H1 (cell line): ENCODE measurements around the gene PTN. TPM values are rescaled to one million over a fixed set of nuclear protein-coding genes. Genes with fewer than 3 reads are reported as not detected.

Source experiments
- CTCF ChIA-PET: fragments of 300-600 bp; sonication (Branson Sonifier 250); formaldehyde crosslinking; loops from one replicate; lab custom pipeline; 2021; ENCODE audit not compliant: partially characterized antibody; lab: Charles Lee
- POLR2A ChIA-PET: fragments of 300-600 bp; sonication (Branson Sonifier 250); formaldehyde crosslinking; loops from one replicate; lab custom pipeline; 2021; ENCODE audit warnings: inconsistent platforms; ENCODE audit not compliant: partially characterized antibody; lab: Charles Lee
- DNase-seq, 2 experiments: peaks; one replicate each; pipeline versions ENCODE4 v3.0.0 to v3.0.0-alpha.2; 2010 to 2022; ENCODE audit warnings: low spot score in 2 of 2, low read depth in 1 of 2, mixed read lengths in 1 of 2
- FAIRE-seq: peaks from 2 replicates; lab custom pipeline; 2011; peaks lifted over from hg19 to GRCh38; lab: Jason Lieb, UNC
- H2AFZ ChIP-seq: 2 replicates; pipeline ENCODE4 v1.8.1; 2012; ENCODE audit warnings: low read length, inconsistent platforms
- H2AK5ac ChIP-seq: 2 replicates; pipeline ENCODE4 v1.6.1; 2013; ENCODE audit warnings: low read depth, low read length
- H2BK120ac ChIP-seq: replicated peaks from 2 replicates; pipeline ENCODE3; 2013; ENCODE audit warnings: low read depth, low read length, inconsistent platforms
- H2BK12ac ChIP-seq: 2 replicates; pipeline ENCODE4 v1.6.1; 2013; ENCODE audit warnings: low read depth, low read length
- H2BK15ac ChIP-seq: 2 replicates; pipeline ENCODE4 v1.6.1; 2013; ENCODE audit warnings: low read length
- H2BK20ac ChIP-seq: 2 replicates; pipeline ENCODE4 v1.6.1; 2013; ENCODE audit warnings: low read length
- H2BK5ac ChIP-seq: 2 replicates; pipeline ENCODE4 v1.6.1; 2013; ENCODE audit warnings: low read depth, low read length
- H3K14ac ChIP-seq: 2 replicates; pipeline ENCODE4 v1.6.1; 2013; ENCODE audit warnings: inconsistent platforms; ENCODE audit not compliant: insufficient read length
- H3K18ac ChIP-seq: 2 replicates; pipeline ENCODE4 v1.6.1; 2013; ENCODE audit warnings: low read length; ENCODE audit errors: extremely low read depth
- H3K23ac ChIP-seq: 2 replicates; pipeline ENCODE4 v1.6.1; 2013; ENCODE audit warnings: inconsistent platforms; ENCODE audit not compliant: insufficient read length
- H3K23me2 ChIP-seq: 2 replicates; pipeline ENCODE4 v1.6.1; 2013; ENCODE audit warnings: low read depth, low read length
- H3K27ac ChIP-seq: 2 replicates; pipeline ENCODE4 v1.6.1; 2011; ENCODE audit warnings: low read depth, low read length, inconsistent platforms
- H3K27me3 ChIP-seq, 4 experiments: replicated peaks in 1 of 4; 1 replicate in 1 of 4; 2 replicates in 3 of 4; pipeline versions ENCODE4 v1.6.1 to v1.8.1; 2011 to 2013; ENCODE audit warnings: low read length in 3 of 4, mild to moderate bottlenecking in 3 of 4, inconsistent platforms in 2 of 4, mixed read lengths in 2 of 4, moderate library complexity in 1 of 4; ENCODE audit not compliant: control insufficient read depth in 3 of 4, insufficient read depth in 3 of 4; ENCODE audit errors: extremely low read depth in 1 of 4
- H3K36me3 ChIP-seq, 4 experiments: 2 replicates each; pipeline versions ENCODE4 v1.6.1 to v1.8.1; 2011 to 2013; ENCODE audit warnings: mild to moderate bottlenecking in 4 of 4, low read length in 3 of 4, moderate library complexity in 2 of 4, control low read depth in 1 of 4, inconsistent platforms in 1 of 4; ENCODE audit not compliant: insufficient read depth in 4 of 4, control insufficient read depth in 2 of 4
- H3K4ac ChIP-seq: replicated peaks from 2 replicates; pipeline ENCODE3; 2013; ENCODE audit warnings: low read length, low read depth, mixed read lengths, inconsistent platforms; ENCODE audit not compliant: insufficient read length
- H3K4me1 ChIP-seq, 4 experiments: replicated peaks in 1 of 4; 1 replicate in 1 of 4; 2 replicates in 3 of 4; pipeline versions ENCODE4 v1.6.1 to v1.8.1; 2011 to 2013; ENCODE audit warnings: low read length in 3 of 4, inconsistent platforms in 2 of 4, mixed read lengths in 1 of 4; ENCODE audit not compliant: insufficient read depth in 4 of 4, control insufficient read depth in 3 of 4
- H3K4me2 ChIP-seq, 2 experiments: 2 replicates each; pipeline versions ENCODE4 v1.6.1 to v1.8.1; 2011 to 2013; ENCODE audit warnings: low read depth in 2 of 2, low read length in 2 of 2, control low read depth in 1 of 2, inconsistent platforms in 1 of 2, mild to moderate bottlenecking in 1 of 2; ENCODE audit not compliant: insufficient read depth in 1 of 2
- H3K4me3 ChIP-seq, 4 experiments: fragments of 200-600, 300-600 bp in 1 of 4; sonication (generic), shearing (Covaris generic), sonication (Bioruptor Twin) in 1 of 4; 2 replicates each; pipeline versions ENCODE4 v1.5.1 to v1.8.1; 2011 to 2016; ENCODE audit warnings: low read length in 4 of 4, low read depth in 3 of 4, control low read depth in 2 of 4, inconsistent platforms in 2 of 4, mild to moderate bottlenecking in 2 of 4, mixed read lengths in 1 of 4, moderate library complexity in 1 of 4; ENCODE audit not compliant: insufficient read depth in 2 of 4; ENCODE audit errors: extremely low read depth in 1 of 4
- H3K56ac ChIP-seq: replicated peaks from 2 replicates; pipeline ENCODE3; 2013; ENCODE audit warnings: low read depth, mild to moderate bottlenecking, mixed read lengths, low read length, inconsistent platforms; ENCODE audit not compliant: insufficient read length
- H3K79me1 ChIP-seq: 2 replicates; pipeline ENCODE4 v1.6.1; 2013; ENCODE audit warnings: low read depth, low read length, control low read depth
- H3K79me2 ChIP-seq, 2 experiments: 2 replicates each; pipeline versions ENCODE4 v1.6.1 to v1.8.1; 2012 to 2013; ENCODE audit warnings: low read length in 2 of 2, mild to moderate bottlenecking in 2 of 2, inconsistent platforms in 1 of 2; ENCODE audit not compliant: insufficient read depth in 2 of 2, control insufficient read depth in 1 of 2
- H3K9ac ChIP-seq, 4 experiments: replicated peaks in 1 of 4; 1 replicate in 1 of 4; 2 replicates in 3 of 4; pipeline versions ENCODE4 v1.6.1 to v1.8.1; 2011 to 2013; ENCODE audit warnings: low read depth in 3 of 4, low read length in 3 of 4, control low read depth in 2 of 4, mild to moderate bottlenecking in 2 of 4, moderate library complexity in 2 of 4, inconsistent platforms in 1 of 4; ENCODE audit errors: extremely low read depth in 1 of 4
- H3K9me3 ChIP-seq, 2 experiments: 2 replicates each; pipeline versions ENCODE4 v1.6.1 to v1.8.1; 2012 to 2013; ENCODE audit warnings: mild to moderate bottlenecking in 2 of 2, moderate library complexity in 2 of 2, control low read depth in 1 of 2, inconsistent platforms in 1 of 2, low read depth in 1 of 2, low read length in 1 of 2, mixed read lengths in 1 of 2; ENCODE audit not compliant: insufficient read depth in 2 of 2
- H4K20me1 ChIP-seq, 2 experiments: replicated peaks in 1 of 2; 2 replicates each; pipeline versions ENCODE3 to v1.8.1; 2011 to 2013; ENCODE audit warnings: inconsistent platforms in 2 of 2, low read length in 2 of 2, mild to moderate bottlenecking in 1 of 2; ENCODE audit not compliant: insufficient read depth in 2 of 2, control insufficient read depth in 1 of 2
- H4K5ac ChIP-seq: 2 replicates; pipeline ENCODE4 v1.6.1; 2013; ENCODE audit warnings: low read length, low read depth, mixed read lengths, inconsistent platforms; ENCODE audit not compliant: insufficient read length
- H4K8ac ChIP-seq: 2 replicates; pipeline ENCODE4 v1.8.0; 2013; ENCODE audit warnings: mild to moderate bottlenecking, moderate library complexity, low read length, inconsistent platforms; ENCODE audit not compliant: insufficient read depth; ENCODE audit errors: extremely low read depth
- H4K91ac ChIP-seq: replicated peaks from 2 replicates; pipeline ENCODE3; 2013; ENCODE audit warnings: low read length, mixed read lengths, inconsistent platforms; ENCODE audit not compliant: insufficient read length
- BCL11A ChIP-seq, 2 experiments: IDR thresholded peaks; one replicate each; pipeline ENCODE4 v1.6.1; 2011; ENCODE audit warnings: low read depth in 2 of 2, low read length in 2 of 2, mild to moderate bottlenecking in 2 of 2
- BRCA1 ChIP-seq: IDR thresholded peaks from 2 replicates; pipeline ENCODE4 v1.6.1; 2012; ENCODE audit warnings: low read depth, low read length, improper control_type of control experiment
- CBX5 ChIP-seq: fragments of 300-800, 300-1000 bp; sonication (generic); IDR thresholded peaks from 2 replicates; pipeline ENCODE4 v1.7.1; 2016; ENCODE audit warnings: antibody characterized with exemption, low read length, low read depth
- CBX8 ChIP-seq: fragments of 300-800, 300-1000 bp; sonication (generic); IDR thresholded peaks from 2 replicates; pipeline ENCODE4 v1.7.1; 2016; ENCODE audit warnings: low read depth, low read length, borderline replicate concordance
- CEBPB ChIP-seq: IDR thresholded peaks from 2 replicates; pipeline ENCODE4 v1.6.1; 2012; ENCODE audit warnings: low read depth, low read length
- EZH2 ChIP-seq: fragments of 200-600 bp; sonication (generic); IDR thresholded peaks from 2 replicates; pipeline ENCODE4 v1.7.1; 2012; ENCODE audit warnings: low read depth, mild to moderate bottlenecking, moderate library complexity, low read length, inconsistent platforms; ENCODE audit not compliant: severe bottlenecking
- GTF2F1 ChIP-seq: IDR thresholded peaks from 2 replicates; pipeline ENCODE4 v1.6.1; 2012; ENCODE audit warnings: low read depth, low read length, improper control_type of control experiment, borderline replicate concordance
- RXRA ChIP-seq: IDR thresholded peaks from 2 replicates; pipeline ENCODE4 v1.6.1; 2011; ENCODE audit warnings: low read depth, mild to moderate bottlenecking, low read length, moderate library complexity; ENCODE audit not compliant: insufficient read depth
- SP1 ChIP-seq: IDR thresholded peaks from 2 replicates; pipeline ENCODE4 v1.6.1; 2011; ENCODE audit warnings: low read depth, low read length
- SRF ChIP-seq: IDR thresholded peaks from 2 replicates; pipeline ENCODE4 v1.6.1; 2011; ENCODE audit warnings: mild to moderate bottlenecking, low read depth, low read length, moderate library complexity
- WGBS, 2 experiments: shearing (Covaris generic) in 1 of 2; methylation state at CpG; one replicate each; pipeline versions ENCODE4 v1.1.6 to v1.1.7; 2013 to 2015; ENCODE audit warnings: low lambda C conversion rate in 2 of 2, mixed read lengths in 2 of 2, inconsistent platforms in 1 of 2, low coverage in 1 of 2, missing lambda C conversion rate in 1 of 2; ENCODE audit not compliant: insufficient replicate concordance in 2 of 2, insufficient coverage in 1 of 2, insufficient read length in 1 of 2; ENCODE audit errors: extremely low coverage in 1 of 2, missing lambda C conversion rate in 1 of 2; 5-methylcytosine and 5-hydroxymethylcytosine counted together
- polyA plus RNA-seq, 7 experiments: library from polyadenylated mRNA; depleted of rRNA in 3 of 7; stranded (reverse) in 5 of 7; unstranded in 2 of 7; fragments of >200 nt in 5 of 7; fragments of 200-250 nt in 2 of 7; gene quantifications; 1 replicate in 5 of 7; 2 replicates in 1 of 7; 4 replicates in 1 of 7; pipeline versions ENCODE4 v1.2.1 to v1.2.3, GENCODE V29; 2011 to 2013; ENCODE audit warnings: missing spikeins in 2 of 7, mixed read lengths in 2 of 7
- total RNA-seq: library from RNA; stranded (reverse); fragmentation: NEBNext Ultra II Directional; extraction: Animal tissue kit (Norgen Biotek cat#: 25700); gene quantifications from 2 replicates; pipeline ENCODE4 v1.2.1, GENCODE V29; 2021
- TF ChIP-seq, protein P1 (sequence below): IDR thresholded peaks from 2 replicates; pipeline ENCODE4 v1.6.1; 2012; ENCODE audit warnings: inconsistent platforms
- TF ChIP-seq, protein P2 (sequence below): IDR thresholded peaks from 2 replicates; pipeline ENCODE4 v1.6.1; 2011; ENCODE audit warnings: low read length, improper control_type of control experiment
- TF ChIP-seq, protein P3 (sequence below): IDR thresholded peaks from 2 replicates; pipeline ENCODE4 v1.6.1; 2012; ENCODE audit warnings: inconsistent platforms

The PTN gene
- total and polyA plus RNA-seq, 2 of the 8 experiments (the other 6 are each of a cell fraction or from before 2014, with no cell fraction given): 23.1 to 27.8 TPM

DNA sequence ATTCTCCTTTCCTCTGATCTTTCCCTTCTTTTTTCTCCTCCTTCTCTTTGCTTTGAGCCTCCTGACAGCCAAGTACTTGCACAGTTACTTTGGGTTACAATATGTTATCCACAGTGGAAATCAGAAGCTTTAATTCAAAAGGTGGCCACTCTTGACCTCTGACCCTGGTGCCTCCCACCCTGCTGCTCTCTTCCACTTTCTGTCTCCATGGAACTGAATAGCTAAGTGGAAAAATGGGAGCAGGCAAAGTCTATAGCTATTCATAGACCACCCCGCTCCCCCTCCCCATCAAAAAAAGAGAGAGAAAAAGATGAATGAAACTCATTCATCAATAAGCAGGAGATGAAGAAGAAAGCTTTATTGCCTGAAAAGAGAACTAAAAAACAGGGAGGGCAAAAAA is 39.4 kb downstream of the PTN start:
- Histone ChIP-seq H2AFZ (no peak overlapping the region), H4K8ac (no peak overlapping the region), H3K79me1 (no peaks in the 10 kb centered on the region), H2BK12ac (no peak overlapping the region), H3K4me1 (no peaks in the 10 kb centered on the region; a peak in 1 of 7 replicates), H2BK15ac (no peak overlapping the region), H3K27ac (no peak overlapping the region), H2BK5ac (no peak overlapping the region), H3K36me3 (no peaks in the 10 kb centered on the region), H3K56ac (no peak overlapping the region), H3K9me3 (no peaks in the 10 kb centered on the region), H3K23ac (no peak overlapping the region), H3K18ac (no peak overlapping the region), H2BK120ac (no peak overlapping the region), H3K23me2 (no peaks in the 10 kb centered on the region), H3K27me3 (no peaks in the 10 kb centered on the region), H3K14ac (no peak overlapping the region), H4K5ac (no peak overlapping the region), H3K4me2 (no peak overlapping the region), H2BK20ac (no peak overlapping the region), H3K4ac (no peak overlapping the region), H3K79me2 (no peaks in the 10 kb centered on the region), H3K9ac (no peak overlapping the region), H2AK5ac (no peak overlapping the region), H4K20me1 (no peaks in the 10 kb centered on the region), H3K4me3 (no peak overlapping the region), H4K91ac (no peak overlapping the region)
- ChIA-PET POLR2A (no interaction called here), CTCF (interaction anchor here (1.2 to 2.1 kb wide), 7 partner anchors 9 to 141 kb away, joined by 3 to 9 read pairs (median 6); no protein-coding TSS in a partner anchor)
- FAIRE-seq (no peak), DNase-seq (no peak)
- WGBS, 2 experiments: 63% methylated on average over 1 of the region's 1 CpG; no CpG with 5 or more reads in 1 of the 2 experiments
- TF ChIP-seq CEBPB (no peak), GTF2F1 (no peak), RXRA (no peak), EZH2 (no peak), CBX5 (no peak), SRF (no peak), CBX8 (no peak), BRCA1 (no peak), SP1 (no peak), BCL11A (IDR thresholded peaks at IDR 0.05; ENCODE audit: low read depth in 2 of 2, low read length in 2 of 2) (no peak)
- TF ChIP-seq, protein P1, sequence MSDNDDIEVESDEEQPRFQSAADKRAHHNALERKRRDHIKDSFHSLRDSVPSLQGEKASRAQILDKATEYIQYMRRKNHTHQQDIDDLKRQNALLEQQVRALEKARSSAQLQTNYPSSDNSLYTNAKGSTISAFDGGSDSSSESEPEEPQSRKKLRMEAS: no peak
- TF ChIP-seq, protein P2, sequence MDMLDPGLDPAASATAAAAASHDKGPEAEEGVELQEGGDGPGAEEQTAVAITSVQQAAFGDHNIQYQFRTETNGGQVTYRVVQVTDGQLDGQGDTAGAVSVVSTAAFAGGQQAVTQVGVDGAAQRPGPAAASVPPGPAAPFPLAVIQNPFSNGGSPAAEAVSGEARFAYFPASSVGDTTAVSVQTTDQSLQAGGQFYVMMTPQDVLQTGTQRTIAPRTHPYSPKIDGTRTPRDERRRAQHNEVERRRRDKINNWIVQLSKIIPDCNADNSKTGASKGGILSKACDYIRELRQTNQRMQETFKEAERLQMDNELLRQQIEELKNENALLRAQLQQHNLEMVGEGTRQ: no peak
- TF ChIP-seq, protein P3, sequence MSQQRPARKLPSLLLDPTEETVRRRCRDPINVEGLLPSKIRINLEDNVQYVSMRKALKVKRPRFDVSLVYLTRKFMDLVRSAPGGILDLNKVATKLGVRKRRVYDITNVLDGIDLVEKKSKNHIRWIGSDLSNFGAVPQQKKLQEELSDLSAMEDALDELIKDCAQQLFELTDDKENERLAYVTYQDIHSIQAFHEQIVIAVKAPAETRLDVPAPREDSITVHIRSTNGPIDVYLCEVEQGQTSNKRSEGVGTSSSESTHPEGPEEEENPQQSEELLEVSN: no peak
